Liver (tissue), 9 donors: ENCODE measurements around the gene MAPKAP1. TPM values are rescaled to one million over a fixed set of nuclear protein-coding genes. Genes with fewer than 3 reads are reported as not detected.

Experiments
- DNase-seq: peaks from one replicate; pipeline ENCODE4 v3.0.0-alpha.2; 2017; ENCODE audit warnings: low spot score
- H3K27ac ChIP-seq, 2 donors: one replicate each; pipeline ENCODE4 v1.7.0; 2013; ENCODE audit warnings: inconsistent platforms in 2 of 2, low read length in 2 of 2, control low read depth in 1 of 2, low read depth in 1 of 2, mild to moderate bottlenecking in 1 of 2
- H3K27me3 ChIP-seq, 4 donors: one replicate each; pipeline versions ENCODE4 v1.6.1 to v1.7.0; 2013; ENCODE audit warnings: low read length in 3 of 4, inconsistent platforms in 1 of 4, mild to moderate bottlenecking in 1 of 4, moderate library complexity in 1 of 4; ENCODE audit not compliant: control insufficient read depth in 4 of 4, insufficient read depth in 4 of 4
- H3K36me3 ChIP-seq, 4 donors: one replicate each; pipeline versions ENCODE4 v1.6.1 to v1.7.0; 2013; ENCODE audit warnings: low read length in 3 of 4, mild to moderate bottlenecking in 3 of 4, low read depth in 1 of 4, moderate library complexity in 1 of 4; ENCODE audit not compliant: control insufficient read depth in 4 of 4, insufficient read depth in 3 of 4
- H3K4me1 ChIP-seq, 4 donors: one replicate each; pipeline versions ENCODE4 v1.6.1 to v1.7.0; 2013; ENCODE audit warnings: low read length in 3 of 4, mild to moderate bottlenecking in 3 of 4, moderate library complexity in 1 of 4; ENCODE audit not compliant: control insufficient read depth in 4 of 4, insufficient read depth in 4 of 4
- H3K4me3 ChIP-seq, 3 donors: one replicate each; pipeline versions ENCODE4 v1.6.1 to v1.7.0; 2013; ENCODE audit warnings: low read length in 3 of 3, control low read depth in 1 of 3, low read depth in 1 of 3, mild to moderate bottlenecking in 1 of 3
- H3K9ac ChIP-seq, 2 donors: one replicate each; pipeline ENCODE4 v1.7.0; 2013; ENCODE audit warnings: low read length in 2 of 2, mild to moderate bottlenecking in 2 of 2, moderate library complexity in 2 of 2, control low read depth in 1 of 2, low read depth in 1 of 2
- H3K9me3 ChIP-seq, 4 donors: one replicate each; pipeline versions ENCODE4 v1.6.1 to v1.7.0; 2013; ENCODE audit warnings: low read length in 3 of 4; ENCODE audit not compliant: control insufficient read depth in 4 of 4
- ATF3 ChIP-seq: IDR thresholded peaks from 2 replicates; pipeline ENCODE4 v1.6.1; 2016; ENCODE audit warnings: antibody characterized with exemption
- CTCF ChIP-seq: fragments of 150-350 bp; IDR thresholded peaks from 2 replicates; pipeline ENCODE4 v1.5.1; 2017; ENCODE audit warnings: improper control_type of control experiment, low read depth, low read length; ENCODE audit not compliant: missing input control
- EGR1 ChIP-seq, 2 donors: IDR thresholded peaks; 2 replicates each; pipeline ENCODE4 v1.6.1; 2016 to 2018; ENCODE audit warnings: antibody characterized with exemption in 2 of 2, low read depth in 2 of 2
- FOXA2 ChIP-seq: IDR thresholded peaks from 2 replicates; pipeline ENCODE4 v1.6.1; 2016; ENCODE audit warnings: antibody characterized with exemption
- GABPA ChIP-seq, 2 donors: IDR thresholded peaks in 1 of 2; conservative IDR thresholded peaks in 1 of 2; 2 replicates each; pipeline ENCODE4 v1.6.1; 2016; ENCODE audit warnings: antibody characterized with exemption in 2 of 2, mild to moderate bottlenecking in 1 of 2, moderate library complexity in 1 of 2
- HNF4A ChIP-seq, 2 donors: conservative IDR thresholded peaks; 2 replicates each; pipeline ENCODE4 v1.6.1; 2016; ENCODE audit warnings: antibody characterized with exemption in 2 of 2, mild to moderate bottlenecking in 2 of 2
- HNF4G ChIP-seq: IDR thresholded peaks from 2 replicates; pipeline ENCODE4 v1.6.1; 2016; ENCODE audit warnings: antibody characterized with exemption
- JUND ChIP-seq, 2 donors: IDR thresholded peaks; 2 replicates each; pipeline ENCODE4 v1.6.1; 2016; ENCODE audit warnings: antibody characterized with exemption in 2 of 2
- MAX ChIP-seq: IDR thresholded peaks from 2 replicates; pipeline ENCODE4 v1.6.1; 2016; ENCODE audit warnings: antibody characterized with exemption
- NR2F2 ChIP-seq: IDR thresholded peaks from 2 replicates; pipeline ENCODE4 v1.6.1; 2016; ENCODE audit warnings: antibody characterized with exemption
- RAD21 ChIP-seq, 2 donors: IDR thresholded peaks; 2 replicates each; pipeline ENCODE4 v1.6.1; 2016; ENCODE audit warnings: antibody characterized with exemption in 2 of 2, mild to moderate bottlenecking in 2 of 2
- REST ChIP-seq: IDR thresholded peaks from 2 replicates; pipeline ENCODE4 v1.6.1; 2016; ENCODE audit warnings: antibody characterized with exemption, mild to moderate bottlenecking
- RXRA ChIP-seq, 2 donors: IDR thresholded peaks; 2 replicates each; pipeline ENCODE4 v1.6.1; 2017 to 2018; ENCODE audit warnings: antibody characterized with exemption in 2 of 2, mild to moderate bottlenecking in 1 of 2
- SP1 ChIP-seq: IDR thresholded peaks from 2 replicates; pipeline ENCODE4 v1.6.1; 2018; ENCODE audit warnings: antibody characterized with exemption, mild to moderate bottlenecking
- TAF1 ChIP-seq: conservative IDR thresholded peaks from 2 replicates; pipeline ENCODE4 v1.6.1; 2016; ENCODE audit warnings: antibody characterized with exemption, mild to moderate bottlenecking
- ZBTB33 ChIP-seq: IDR thresholded peaks from 2 replicates; pipeline ENCODE4 v1.6.1; 2016; ENCODE audit warnings: antibody characterized with exemption
- WGBS: extraction: QIAGEN DNeasy Blood & Tissue Kit; methylation state at CpG from one replicate; pipeline ENCODE4 v1.1.7; 2013; 5-methylcytosine and 5-hydroxymethylcytosine counted together
- polyA plus RNA-seq, 2 donors: library from polyadenylated mRNA; stranded (reverse) in 1 of 2; unstranded in 1 of 2; fragments of 200-250 nt in 1 of 2; fragments of >200 nt in 1 of 2; fragmentation: Nextera tagmentation in 1 of 2; extraction: Ambion mirVana in 1 of 2; gene quantifications; one replicate each; pipeline versions ENCODE4 v1.2.1 to v1.2.3, GENCODE V29; 2013 to 2015
- total RNA-seq, 2 donors: library from RNA; depleted of rRNA; stranded (reverse); fragments of >200 nt; gene quantifications; one replicate each; pipeline ENCODE4 v1.2.3, GENCODE V29; 2014
- donor health status: healthy.
- donor health status: healthy.
- donor health status: healthy.
- donor health status: healthy.
- donor health status: healthy.

MAPKAP1 gene
- total and polyA plus RNA-seq, 4 donors = 23.6 to 55.9 (median 32.7) TPM

GRCh38 chr9:125515983-125516940 lies 190.7 kb downstream of the MAPKAP1 start:
- no peaks in the 10 kb centered on the region for H3K27me3 ChIP-seq
- H3K4me1 ChIP-seq = peaks cover 0 to 12% (median 1%) of the 10 kb centered on the region in 4 donors
- no peak overlapping the region for H3K27ac ChIP-seq
- no peak for DNase-seq
- no peak overlapping the region for H3K4me3 ChIP-seq
- 95% methylated on average over 6 of the region's 6 CpGs for WGBS
- TF ChIP-seq SP1 = no peak
- TF ChIP-seq HNF4G = no peak
- TF ChIP-seq GABPA (IDR thresholded peaks at IDR 0.05 in 1 of 2, conservative IDR thresholded peaks at IDR 0.05 in 1 of 2) = no peak
- TF ChIP-seq RAD21 (IDR thresholded peaks at IDR 0.05) = no peak
- TF ChIP-seq HNF4A (conservative IDR thresholded peaks at IDR 0.05) = no peak
- no peak for TF ChIP-seq FOXA2
- TF ChIP-seq TAF1 = no peak
- TF ChIP-seq JUND (IDR thresholded peaks at IDR 0.05) = no peak
- TF ChIP-seq ZBTB33 = no peak
- no peaks in the 10 kb centered on the region for H3K9me3 ChIP-seq
- no peaks in the 10 kb centered on the region for H3K36me3 ChIP-seq
- H3K9ac ChIP-seq = no peak overlapping the region

GRCh38 chr9:125515281-125515680 lies 191.7 kb downstream of the MAPKAP1 start:
- TF ChIP-seq EGR1 (IDR thresholded peaks at IDR 0.05; ENCODE audit: low read depth in 2 of 2) (no peak), RXRA (IDR thresholded peaks at IDR 0.05) (no peak)
- Histone ChIP-seq H3K9ac (no peak overlapping the region), H3K27ac (no peak overlapping the region), H3K27me3 (no peaks in the 10 kb centered on the region), H3K4me1 (peaks cover 0 to 12% (median 1%) of the 10 kb centered on the region in 4 donors), H3K4me3 (no peak overlapping the region), H3K36me3 (no peaks in the 10 kb centered on the region), H3K9me3 (no peaks in the 10 kb centered on the region)
- WGBS = 60% methylated on average over 5 of the region's 5 CpGs
- DNase-seq = no peak

- no peak overlapping the region for H3K27ac ChIP-seq
- TF ChIP-seq HNF4A (conservative IDR thresholded peaks at IDR 0.05) (no peak), REST (no peak), NR2F2 (no peak), ATF3 (no peak), JUND (IDR thresholded peaks at IDR 0.05) (no peak), ZBTB33 (no peak), MAX (no peak), SP1 (no peak), TAF1 (no peak), CTCF (no peak), GABPA (IDR thresholded peaks at IDR 0.05 in 1 of 2, conservative IDR thresholded peaks at IDR 0.05 in 1 of 2) (no peak), FOXA2 (no peak)
These were observed 192.5 kb downstream of the MAPKAP1 start for GRCh38 chr9:125514468-125514867.

More at GRCh38 chr9:125514468-125514867, 192.5 kb downstream of the MAPKAP1 start:
- 96% methylated on average over 4 of the region's 4 CpGs for WGBS
- no peaks in the 10 kb centered on the region for H3K9me3 ChIP-seq
- peaks cover 0 to 12% (median 1%) of the 10 kb centered on the region in 4 donors for H3K4me1 ChIP-seq
- DNase-seq = no peak
- no peaks in the 10 kb centered on the region for H3K27me3 ChIP-seq
- H3K9ac ChIP-seq = no peak overlapping the region
- H3K4me3 ChIP-seq = no peak overlapping the region
- H3K36me3 ChIP-seq = no peaks in the 10 kb centered on the region
